GM23338 (cell line): ENCODE measurements around the gene MMP19. TPM values are rescaled to one million over a fixed set of nuclear protein-coding genes. Genes with fewer than 3 reads are reported as not detected.

ENCODE experiments used
- EZH2 ChIP-seq: fragments of 200-600 bp; sonication (generic); IDR thresholded peaks from one replicate; pipeline ENCODE4 v1.8.0; 2017; ENCODE audit warnings: antibody characterized with exemption, mild to moderate bottlenecking, low read depth; ENCODE audit not compliant: unreplicated experiment
- REST ChIP-seq: IDR thresholded peaks from one replicate; pipeline ENCODE4 v1.6.1; 2018; ENCODE audit warnings: antibody characterized with exemption; ENCODE audit not compliant: unreplicated experiment
- ZNF114 ChIP-seq: fragments of 250-450 bp; sonication (Bioruptor Pico); IDR thresholded peaks from 2 replicates; pipeline ENCODE4 v1.5.0; 2020; ENCODE audit warnings: mild to moderate bottlenecking, moderate library complexity
- ZNF331 ChIP-seq: fragments of 250-450 bp; sonication (Bioruptor Pico); IDR thresholded peaks from 2 replicates; pipeline ENCODE4 v1.5.0; 2020; ENCODE audit warnings: low read depth, mild to moderate bottlenecking, moderate library complexity
- ZNF462 ChIP-seq: fragments of 250-450 bp; sonication (Bioruptor Pico); IDR thresholded peaks from 2 replicates; pipeline ENCODE4 v1.5.0; 2020; ENCODE audit warnings: mild to moderate bottlenecking, moderate library complexity
- polyA plus RNA-seq: library from polyadenylated mRNA; unstranded; fragments of >200 nt; fragmentation: Nextera tagmentation; extraction: Ambion mirVana; gene quantifications from 2 replicates; pipeline ENCODE4 v1.2.1, GENCODE V29; 2016
- total RNA-seq: library from RNA; depleted of rRNA; stranded (reverse); fragments of >200 nt; shearing (Covaris generic); gene quantifications from 2 replicates; pipeline ENCODE4 v1.2.3, GENCODE V29; 2014

MMP19 gene
- total and polyA plus RNA-seq, 2 experiments from 2014 or later, result 1.4 to 1.5 TPM

GRCh38 chr12:55850401-55850800 lies 7.7 kb upstream of the MMP19 start (continued):
- no peak for TF ChIP-seq ZNF462 (CRISPR knock-in tag)
- TF ChIP-seq EZH2, result no peak
- no peak for TF ChIP-seq REST
- TF ChIP-seq ZNF331 (CRISPR knock-in tag), result no peak
- TF ChIP-seq ZNF114 (CRISPR knock-in tag), result no peak
